ENCODE measurements around the gene MEIKIN.

The MEIKIN gene

GRCh38 chr5:131945551-131946168, at the start of gene MEIKIN:
Gene MEIKIN (minus strand): TSS chr5:131945663. CDS start chr5:131945505, 158 bp downstream.
- no peak for TF ChIP-seq CTCF (IDR thresholded peaks at IDR 0.05)

DNA sequence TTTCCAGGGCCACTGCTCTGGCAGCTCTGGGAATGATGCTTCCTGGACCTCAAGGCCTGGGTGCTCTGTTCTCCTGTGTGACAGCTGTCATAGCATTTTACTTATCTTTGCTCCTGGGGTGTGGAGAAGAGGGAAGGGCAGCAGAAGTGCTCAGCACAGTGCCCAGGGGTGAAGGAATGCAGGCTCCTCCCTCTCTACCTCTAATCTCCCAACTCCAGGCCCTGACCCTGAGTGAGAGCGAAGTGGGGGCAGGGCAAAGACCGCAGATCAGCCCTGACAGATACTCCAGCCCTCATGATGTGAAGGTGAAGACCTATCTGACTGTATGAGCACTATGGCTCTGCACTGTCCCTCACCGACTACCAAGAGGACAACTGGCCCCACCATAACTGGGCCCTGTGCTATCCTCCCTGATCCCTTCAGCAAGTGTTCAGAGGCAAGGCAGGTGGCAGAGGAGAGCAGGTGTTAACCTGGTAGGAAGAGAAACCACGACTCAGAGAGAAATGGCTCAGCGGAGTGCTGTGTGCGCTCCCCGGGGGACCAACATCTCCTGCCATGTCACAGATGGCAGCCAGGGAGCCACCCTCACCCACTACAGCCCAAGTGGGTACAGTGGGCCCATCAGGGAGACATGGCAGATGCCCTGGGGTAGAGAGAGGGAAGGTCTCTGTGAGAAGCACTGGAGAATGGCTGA, 49.2 kb upstream of the MEIKIN start:
- no peak for TF ChIP-seq CTCF (IDR thresholded peaks at IDR 0.05)

GRCh38 chr5:131994090-131994489, 48.6 kb upstream of the MEIKIN start:
- no peak for TF ChIP-seq CTCF (IDR thresholded peaks at IDR 0.05)

GRCh38 chr5:131993676-131994075, 48.2 kb upstream of the MEIKIN start:
- TF ChIP-seq CTCF (IDR thresholded peaks at IDR 0.05): no peak

DNA sequence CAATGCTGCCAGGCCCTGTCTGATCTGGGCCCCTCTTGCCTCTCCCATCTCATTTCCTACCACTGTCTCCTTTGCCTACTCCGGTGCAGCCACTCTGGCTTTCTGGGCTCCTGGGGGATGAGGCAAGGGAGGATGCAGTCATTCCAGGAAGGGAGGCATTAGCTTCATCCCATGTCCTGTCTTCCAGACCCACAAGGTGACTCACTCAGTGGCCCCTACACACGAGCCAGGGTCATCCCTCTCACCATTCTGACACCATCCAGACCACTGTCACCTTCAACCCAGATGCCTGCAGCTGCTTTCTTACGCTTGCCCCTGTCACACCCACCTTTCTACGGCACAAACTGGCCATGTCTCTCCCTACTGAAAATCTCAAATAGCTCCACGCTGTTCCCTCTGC, 46.9 kb upstream of the MEIKIN start:
- no peak for TF ChIP-seq CTCF (IDR thresholded peaks at IDR 0.05)

DNA sequence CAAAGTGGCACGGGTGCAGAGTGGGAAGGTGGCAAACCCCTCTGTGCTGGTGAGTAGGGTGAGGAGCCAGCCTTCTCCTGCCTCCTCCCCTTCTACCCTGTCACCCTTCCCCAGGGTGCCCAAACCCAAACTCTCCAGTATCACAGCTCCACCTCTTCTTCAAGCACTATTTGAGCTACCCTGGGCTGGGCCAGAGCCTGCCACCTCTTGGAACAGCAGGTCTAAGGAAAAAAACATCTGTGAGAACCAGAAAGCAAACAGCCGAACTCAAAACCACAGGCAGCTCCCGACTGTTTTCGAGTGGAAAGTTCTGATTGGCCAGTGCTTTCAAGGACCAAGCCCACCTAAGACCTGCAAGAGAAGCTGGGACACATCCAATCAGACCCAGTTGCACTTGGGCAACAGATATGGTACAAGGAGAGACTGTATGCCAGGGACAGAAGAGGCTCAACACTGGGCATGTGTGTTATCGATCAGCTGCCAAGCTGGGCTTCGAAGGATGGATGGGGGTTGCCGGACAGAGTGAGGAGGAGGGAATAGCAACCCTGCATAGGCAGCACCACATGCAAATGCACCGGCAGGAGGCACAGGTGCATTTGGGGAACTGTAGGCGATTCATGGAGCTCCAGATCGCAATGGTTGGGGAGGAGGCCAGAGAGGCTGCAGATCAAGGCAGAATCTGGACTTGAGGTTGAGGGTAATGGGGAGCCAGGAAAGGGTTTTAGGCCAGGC, 46.3 kb upstream of the MEIKIN start:
- TF ChIP-seq CTCF (IDR thresholded peaks at IDR 0.05): no peak

DNA sequence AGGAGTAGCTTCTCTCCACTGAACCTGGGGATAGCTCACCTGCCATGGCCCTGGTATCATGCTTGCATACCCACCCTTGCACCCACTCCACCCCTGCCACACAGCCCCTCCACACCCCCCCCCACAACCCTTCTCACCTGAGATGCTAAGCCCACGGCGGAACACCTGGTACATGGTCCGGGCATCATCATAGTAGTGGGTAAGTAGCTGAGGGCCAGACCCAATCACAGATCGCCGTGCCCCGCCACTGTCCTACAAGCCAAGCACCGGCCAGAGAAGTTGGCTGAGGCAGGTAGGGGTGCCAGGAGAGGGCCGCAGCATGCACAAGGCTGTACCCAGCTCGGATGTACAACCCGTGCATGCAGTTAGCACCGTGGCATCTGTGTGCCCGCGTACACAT, 45.3 kb upstream of the MEIKIN start:
- no peak for TF ChIP-seq CTCF (IDR thresholded peaks at IDR 0.05)
